Endothelial cell of umbilical vein (primary cell): Measurements from ENCODE around the gene SLC26A8.

Experiments
- EZH2 ChIP-seq: IDR thresholded peaks from 2 replicates; pipeline ENCODE4 v1.6.1; 2012; ENCODE audit warnings: borderline replicate concordance, low read depth, mild to moderate bottlenecking, moderate library complexity, low read length, inconsistent platforms; ENCODE audit not compliant: severe bottlenecking
- FOS ChIP-seq: IDR thresholded peaks from 2 replicates; pipeline ENCODE4 v1.6.1; 2011; ENCODE audit warnings: mild to moderate bottlenecking, low read length, moderate library complexity, borderline replicate concordance; ENCODE audit not compliant: insufficient read depth
- MYC ChIP-seq: IDR thresholded peaks from one replicate; pipeline ENCODE4 v1.6.1; 2011; ENCODE audit warnings: mild to moderate bottlenecking, low read depth, low read length
- POLR2A ChIP-seq: IDR thresholded peaks from 2 replicates; pipeline ENCODE4 v1.6.1; 2012; ENCODE audit warnings: low read depth, mild to moderate bottlenecking, control low read depth, low read length
- POLR2AphosphoS5 ChIP-seq: IDR thresholded peaks from 2 replicates; pipeline ENCODE4 v1.6.1; 2012; ENCODE audit warnings: low read depth, mild to moderate bottlenecking, control low read depth, low read length, moderate library complexity; ENCODE audit not compliant: insufficient read depth
- TF ChIP-seq, protein P1 (sequence below), 2 donors: IDR thresholded peaks; 1 replicate in 1 of 2; 2 replicates in 1 of 2; pipeline ENCODE4 v1.5.1; 2011; ENCODE audit warnings: low read length in 2 of 2, mild to moderate bottlenecking in 2 of 2, moderate library complexity in 2 of 2, control low read depth in 1 of 2, inconsistent platforms in 1 of 2, low read depth in 1 of 2; ENCODE audit not compliant: insufficient read depth in 1 of 2; ENCODE audit errors: extremely low read depth in 1 of 2
- TF ChIP-seq, protein P2 (sequence below): IDR thresholded peaks from 2 replicates; pipeline ENCODE4 v1.6.1; 2011; ENCODE audit not compliant: insufficient read depth, insufficient read length

DNA sequence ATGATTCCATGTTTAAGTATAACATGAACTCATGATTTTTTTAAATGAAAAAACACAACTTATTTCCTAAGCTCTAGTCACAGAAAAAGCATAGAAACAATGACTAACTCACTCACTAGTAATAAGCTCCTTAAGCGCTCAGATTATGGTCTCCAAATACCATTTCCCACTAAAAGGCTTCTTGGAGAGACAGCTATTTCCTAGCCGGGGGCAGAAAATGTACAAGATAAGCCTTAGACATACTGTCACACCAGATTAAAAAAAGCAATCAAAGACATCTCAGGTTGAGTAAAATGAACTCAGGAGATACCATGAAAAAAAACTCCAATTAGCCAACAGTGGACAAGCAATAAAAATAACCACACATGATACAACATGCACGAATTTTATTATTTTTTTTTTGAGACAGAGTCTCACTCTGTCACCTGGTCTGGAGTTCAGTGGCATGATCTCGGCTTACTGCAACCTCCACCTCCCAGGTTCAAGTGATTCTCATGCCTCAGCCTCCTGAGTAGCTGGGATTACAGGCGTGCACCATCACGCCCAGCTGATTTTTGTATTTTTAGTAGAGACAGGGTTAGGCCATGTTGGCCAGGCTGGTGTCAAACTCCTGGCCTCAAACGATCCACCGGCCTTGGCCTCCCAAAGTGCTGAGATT, 118.5 kb downstream of the SLC26A8 start:
- TF ChIP-seq, protein P1, sequence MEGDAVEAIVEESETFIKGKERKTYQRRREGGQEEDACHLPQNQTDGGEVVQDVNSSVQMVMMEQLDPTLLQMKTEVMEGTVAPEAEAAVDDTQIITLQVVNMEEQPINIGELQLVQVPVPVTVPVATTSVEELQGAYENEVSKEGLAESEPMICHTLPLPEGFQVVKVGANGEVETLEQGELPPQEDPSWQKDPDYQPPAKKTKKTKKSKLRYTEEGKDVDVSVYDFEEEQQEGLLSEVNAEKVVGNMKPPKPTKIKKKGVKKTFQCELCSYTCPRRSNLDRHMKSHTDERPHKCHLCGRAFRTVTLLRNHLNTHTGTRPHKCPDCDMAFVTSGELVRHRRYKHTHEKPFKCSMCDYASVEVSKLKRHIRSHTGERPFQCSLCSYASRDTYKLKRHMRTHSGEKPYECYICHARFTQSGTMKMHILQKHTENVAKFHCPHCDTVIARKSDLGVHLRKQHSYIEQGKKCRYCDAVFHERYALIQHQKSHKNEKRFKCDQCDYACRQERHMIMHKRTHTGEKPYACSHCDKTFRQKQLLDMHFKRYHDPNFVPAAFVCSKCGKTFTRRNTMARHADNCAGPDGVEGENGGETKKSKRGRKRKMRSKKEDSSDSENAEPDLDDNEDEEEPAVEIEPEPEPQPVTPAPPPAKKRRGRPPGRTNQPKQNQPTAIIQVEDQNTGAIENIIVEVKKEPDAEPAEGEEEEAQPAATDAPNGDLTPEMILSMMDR (IDR thresholded peaks at IDR 0.05; ENCODE audit: extremely low read depth in 1 of 2, insufficient read depth in 1 of 2, low read depth in 1 of 2, low read length in 2 of 2), result no peak
- no peak for TF ChIP-seq POLR2AphosphoS5
- TF ChIP-seq MYC, result no peak
- no peak for TF ChIP-seq EZH2
- TF ChIP-seq, protein P2, sequence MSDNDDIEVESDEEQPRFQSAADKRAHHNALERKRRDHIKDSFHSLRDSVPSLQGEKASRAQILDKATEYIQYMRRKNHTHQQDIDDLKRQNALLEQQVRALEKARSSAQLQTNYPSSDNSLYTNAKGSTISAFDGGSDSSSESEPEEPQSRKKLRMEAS, result no peak
- TF ChIP-seq POLR2A, result no peak
- TF ChIP-seq FOS, result no peak
